HG03066 (cell line): Measurements from ENCODE around the gene BANK1.

ENCODE experiments used
- ATAC-seq: cut with Tn5 transposase; IDR thresholded peaks from one replicate; pipeline ENCODE4 v1.9.1; 2021; ENCODE audit warnings: low read depth; ENCODE audit not compliant: unreplicated experiment

Gene BANK1

DNA sequence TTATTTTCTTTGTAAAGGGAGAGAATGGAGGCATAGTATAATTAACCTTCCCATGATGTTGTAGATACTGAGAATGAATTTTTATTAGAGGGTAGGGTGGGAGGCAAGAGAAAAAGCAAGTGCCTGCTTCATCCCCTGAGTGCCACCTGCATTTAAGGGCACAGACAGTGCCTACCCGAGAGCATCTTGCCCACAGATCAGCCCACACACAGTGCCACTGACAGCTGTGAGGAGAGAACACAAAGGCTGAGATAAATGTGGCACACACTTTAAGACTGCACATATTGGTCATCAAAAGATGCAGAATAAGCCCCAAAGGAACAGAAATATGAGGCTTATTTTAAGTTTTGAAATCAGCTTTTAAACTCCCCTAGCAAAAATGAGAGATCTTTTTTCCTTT lies 304.0 kb downstream of the BANK1 start:
- no peak for ATAC-seq

DNA sequence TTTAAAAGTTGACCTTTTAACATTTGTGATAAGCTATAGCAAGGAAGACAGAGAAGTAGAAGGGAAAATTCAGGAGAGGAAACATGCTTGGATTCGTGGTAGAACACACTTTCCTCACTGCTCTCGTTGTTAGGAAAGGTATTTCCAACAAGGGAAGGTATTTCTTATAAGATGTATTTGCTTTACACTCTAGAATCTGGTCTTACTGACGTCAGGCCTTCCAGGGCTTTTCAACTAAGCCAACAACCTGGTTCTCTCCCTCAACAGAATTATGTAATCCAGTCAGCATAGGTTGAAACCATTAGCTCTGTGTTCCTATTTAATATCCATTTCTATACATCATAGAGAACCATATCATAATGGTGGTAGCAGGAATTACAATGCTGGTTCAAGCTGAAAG lies 312.8 kb downstream of the BANK1 start:
- no peak for ATAC-seq

DNA sequence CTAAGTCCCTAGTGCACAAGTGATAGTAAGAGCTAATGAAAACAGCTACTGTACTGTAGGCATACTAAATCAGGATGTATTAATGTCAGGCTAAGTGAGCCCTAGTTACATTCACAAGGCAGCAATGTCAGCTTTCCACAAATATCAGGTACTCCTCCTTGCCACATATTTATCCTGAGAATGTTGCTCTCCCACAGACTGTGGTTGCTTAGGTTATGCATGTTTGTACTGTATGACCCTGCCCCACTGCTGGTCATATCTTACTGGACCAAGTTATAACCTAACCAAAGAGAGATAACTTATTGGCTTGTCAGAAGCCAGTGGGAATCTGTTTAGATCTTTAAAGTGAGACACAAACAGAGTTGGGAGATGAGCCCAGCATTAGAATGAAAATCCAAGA lies 313.7 kb downstream of the BANK1 start:
- ATAC-seq: no peak

DNA sequence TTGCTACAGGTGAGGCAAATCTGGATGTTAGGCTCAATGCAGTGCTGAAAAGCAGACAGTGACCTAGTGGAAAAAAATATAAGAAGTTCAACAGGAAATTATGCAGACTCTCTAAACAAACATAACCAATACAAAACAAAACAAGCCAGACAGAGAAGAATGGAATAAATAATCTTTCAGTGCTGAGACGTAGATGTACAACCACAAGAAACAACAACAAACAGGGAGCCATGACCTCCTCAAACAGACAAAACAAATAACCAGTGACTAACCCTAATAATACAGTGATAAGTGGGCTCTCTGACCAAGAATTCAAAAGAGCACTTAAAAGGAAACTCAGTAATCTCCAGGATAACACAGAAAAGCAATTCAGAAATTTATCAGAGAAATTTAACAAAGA lies 315.5 kb downstream of the BANK1 start:
- no peak for ATAC-seq

DNA sequence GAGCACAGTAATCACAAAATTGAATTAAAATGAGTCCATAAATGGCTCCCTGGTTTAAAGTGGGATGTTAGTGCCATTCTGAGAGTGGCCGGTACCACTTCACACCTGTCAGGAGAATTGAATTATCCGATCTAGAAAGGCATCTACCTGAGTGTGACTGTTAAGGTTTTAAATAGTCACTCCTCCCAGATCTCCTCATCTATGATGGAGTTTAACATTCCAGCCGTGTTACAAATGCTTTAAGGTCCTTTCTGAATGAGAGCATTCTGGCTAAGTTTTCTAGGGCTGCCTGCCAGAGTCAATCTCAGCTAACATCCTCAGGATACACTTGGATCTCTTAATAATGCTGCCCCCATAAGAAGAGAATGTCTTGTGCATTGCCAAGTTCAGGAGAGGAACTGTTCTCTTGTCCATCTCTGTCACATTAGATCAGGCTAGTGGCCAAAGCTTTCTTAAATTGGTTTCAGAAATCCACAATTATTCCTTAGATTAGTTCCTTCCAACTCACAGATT lies 323.6 kb downstream of the BANK1 start:
- ATAC-seq: no peak

DNA sequence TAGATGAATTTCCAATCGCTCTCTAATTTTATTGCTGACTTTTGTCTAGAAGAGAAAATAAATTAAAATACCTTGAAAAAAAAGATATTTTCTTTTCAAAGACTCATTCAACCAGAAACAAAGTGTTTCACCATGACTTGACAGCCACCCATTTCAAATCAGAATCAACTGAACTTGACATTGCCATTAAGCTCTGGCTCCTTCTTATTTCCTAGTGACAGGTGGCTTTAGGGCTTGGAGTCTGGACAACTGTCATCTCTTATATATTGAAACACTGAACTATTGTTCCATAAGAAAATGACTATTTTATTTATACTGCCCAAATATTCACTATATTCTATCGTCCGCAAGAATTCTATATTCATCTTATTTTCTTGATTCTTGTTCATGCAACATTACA lies 325.6 kb downstream of the BANK1 start:
- no peak for ATAC-seq

DNA sequence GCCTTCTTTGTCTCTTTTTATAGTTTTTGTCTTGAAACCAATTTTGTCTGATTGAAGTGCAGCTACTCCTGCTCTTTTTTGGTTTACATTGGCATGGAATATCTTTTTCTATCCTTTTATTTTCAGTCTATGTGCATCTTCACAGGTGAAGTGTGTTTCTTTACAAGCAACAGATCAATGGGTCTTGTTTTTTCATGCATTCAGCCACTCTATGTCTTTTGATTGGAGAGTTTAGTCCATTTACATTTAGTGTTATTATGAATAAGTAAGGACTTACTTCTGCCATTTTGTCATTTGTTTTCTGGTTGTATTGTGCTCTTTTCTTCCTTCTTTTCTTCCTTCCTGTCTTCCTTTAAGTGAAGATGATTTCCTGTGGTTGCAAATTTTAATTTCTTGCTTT lies 330.3 kb downstream of the BANK1 start:
- ATAC-seq: no peak
